Measurements from ENCODE around the gene OMA1. TPM values are rescaled to one million over a fixed set of nuclear protein-coding genes. Genes with fewer than 3 reads are reported as not detected.

The OMA1 gene
- total RNA-seq, 1 donor from 2014 or later: 17.7 TPM

DNA sequence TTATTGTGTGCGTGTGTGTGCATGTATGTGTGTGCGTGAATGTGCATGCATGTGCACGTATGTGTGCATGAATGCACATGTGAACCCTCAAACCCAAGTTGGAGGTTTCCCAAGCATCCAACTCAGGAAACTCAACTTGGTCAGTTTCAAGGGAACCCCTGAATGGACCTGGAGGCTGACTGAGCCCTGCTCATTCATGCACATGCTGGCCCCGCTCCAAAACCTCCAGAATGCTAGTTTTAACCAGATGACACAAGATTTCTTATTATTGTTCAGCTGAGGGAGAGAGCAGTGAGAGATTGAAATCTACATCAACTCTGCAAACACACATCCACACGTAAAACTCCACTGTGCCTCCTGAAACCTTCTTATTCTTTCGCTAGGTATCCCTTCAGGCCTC, 104.4 kb downstream of the OMA1 start:
- Mint-ChIP-seq H3K9me3 (no peaks in the 10 kb centered on the region), H3K4me1 (peaks cover 21% of the 10 kb centered on the region), H3K36me3 (no peaks in the 10 kb centered on the region), H3K27me3 (ENCODE audit: low read depth) (peaks cover 1% of the 10 kb centered on the region), H3K27ac (no peak overlapping the region), H3K4me3 (no peak overlapping the region)
- no peak for DNase-seq (ENCODE audit: low spot score in 2 of 2, unreplicated experiment in 2 of 2)
- TF ChIP-seq CTCF (IDR thresholded peaks at IDR 0.05; ENCODE audit: unreplicated experiment): no peak

GRCh38 chr1:58441699-58442098, 104.8 kb downstream of the OMA1 start:
- H3K4me3 Mint-ChIP-seq: no peak overlapping the region
- DNase-seq (ENCODE audit: low spot score in 2 of 2, unreplicated experiment in 2 of 2): no peak
- no peak for TF ChIP-seq CTCF (IDR thresholded peaks at IDR 0.05; ENCODE audit: unreplicated experiment)

GRCh38 chr1:58440696-58441095, 105.8 kb downstream of the OMA1 start:
- Mint-ChIP-seq H3K27me3 (ENCODE audit: low read depth) (peaks cover 1% of the 10 kb centered on the region), H3K4me1 (peaks cover 12% of the 10 kb centered on the region), H3K9me3 (no peaks in the 10 kb centered on the region), H3K27ac (no peak overlapping the region), H3K4me3 (no peak overlapping the region), H3K36me3 (no peaks in the 10 kb centered on the region)
- no peak for TF ChIP-seq CTCF (IDR thresholded peaks at IDR 0.05; ENCODE audit: unreplicated experiment)
- no peak for DNase-seq (ENCODE audit: low spot score in 2 of 2, unreplicated experiment in 2 of 2)

More at GRCh38 chr1:58441699-58442098, 104.8 kb downstream of the OMA1 start:
- Mint-ChIP-seq H3K36me3 (no peaks in the 10 kb centered on the region), H3K9me3 (no peaks in the 10 kb centered on the region), H3K4me1 (peaks cover 17% of the 10 kb centered on the region), H3K27me3 (ENCODE audit: low read depth) (peaks cover 1% of the 10 kb centered on the region), H3K27ac (no peak overlapping the region)

GRCh38 chr1:58439946-58440345, 106.6 kb downstream of the OMA1 start:
- H3K4me1 Mint-ChIP-seq: peaks cover 12% of the 10 kb centered on the region
- H3K9me3 Mint-ChIP-seq: no peaks in the 10 kb centered on the region
- no peak for DNase-seq (ENCODE audit: low spot score in 2 of 2, unreplicated experiment in 2 of 2)
- H3K27me3 Mint-ChIP-seq (ENCODE audit: low read depth): peaks cover 1% of the 10 kb centered on the region
- H3K4me3 Mint-ChIP-seq: no peak overlapping the region
- H3K36me3 Mint-ChIP-seq: no peaks in the 10 kb centered on the region
- TF ChIP-seq CTCF (IDR thresholded peaks at IDR 0.05; ENCODE audit: unreplicated experiment): no peak
- H3K27ac Mint-ChIP-seq: no peak overlapping the region

DNA sequence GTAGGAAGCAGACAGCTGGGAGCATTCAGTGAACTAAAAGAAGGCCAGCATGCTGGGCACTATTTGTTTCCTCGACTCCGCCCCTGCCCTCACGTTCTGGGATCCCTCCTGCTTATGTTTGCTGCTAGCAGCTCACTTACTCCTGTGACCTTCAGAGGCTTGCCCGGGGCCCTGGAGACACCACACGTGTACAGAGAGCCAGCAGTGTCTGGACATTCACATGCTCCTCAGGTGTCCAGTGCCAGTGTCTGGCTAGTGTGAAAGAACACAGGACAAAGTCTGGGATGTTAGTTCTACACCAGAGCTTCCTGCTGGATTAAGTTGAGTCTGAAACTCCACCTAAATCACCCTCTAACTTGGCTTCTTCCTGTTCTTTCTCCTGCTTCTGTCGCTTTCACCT, 108.1 kb downstream of the OMA1 start:
- Mint-ChIP-seq H3K4me1 (peaks cover 12% of the 10 kb centered on the region), H3K4me3 (no peak overlapping the region), H3K9me3 (no peaks in the 10 kb centered on the region), H3K36me3 (no peaks in the 10 kb centered on the region), H3K27me3 (ENCODE audit: low read depth) (peaks cover 1% of the 10 kb centered on the region), H3K27ac (no peak overlapping the region)
- DNase-seq (ENCODE audit: low spot score in 2 of 2, unreplicated experiment in 2 of 2): no peak
- no peak for TF ChIP-seq CTCF (IDR thresholded peaks at IDR 0.05; ENCODE audit: unreplicated experiment)

- Mint-ChIP-seq H3K9me3 (no peaks in the 10 kb centered on the region), H3K4me1 (peaks cover 12% of the 10 kb centered on the region), H3K4me3 (no peak overlapping the region), H3K36me3 (no peaks in the 10 kb centered on the region), H3K27me3 (ENCODE audit: low read depth) (peaks cover 1% of the 10 kb centered on the region), H3K27ac (no peak overlapping the region)
- TF ChIP-seq CTCF (IDR thresholded peaks at IDR 0.05; ENCODE audit: unreplicated experiment): no peak
- no peak for DNase-seq (ENCODE audit: low spot score in 2 of 2, unreplicated experiment in 2 of 2)
These were observed 108.9 kb downstream of the OMA1 start for GRCh38 chr1:58437623-58438022.
